ENCODE measurements around the gene MGAT4C.
"Not testable (repeated sequence)": the region's sequence is repeated elsewhere in the genome, so short reads cannot be mapped to it uniquely, and the experiment has no call there.

Gene MGAT4C

DNA sequence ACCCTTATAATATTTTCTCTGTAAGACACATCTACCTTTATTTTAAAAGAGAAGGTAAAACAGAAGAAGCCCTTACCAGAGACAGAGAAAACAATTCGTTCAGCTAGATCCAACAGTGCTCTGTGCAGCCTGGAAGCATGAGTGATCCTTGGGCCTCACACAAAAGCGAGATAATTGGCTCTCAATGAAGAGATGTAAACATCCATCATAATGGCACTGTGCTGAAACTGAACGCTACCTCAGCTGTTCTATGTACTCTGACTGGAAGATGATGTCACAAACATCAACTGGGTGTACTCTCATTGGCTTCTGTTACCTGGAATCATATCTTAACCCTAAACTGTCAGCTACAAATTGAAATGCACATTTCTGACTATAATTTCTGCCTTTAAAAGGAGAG is at the start of gene MGAT4C:
Gene MGAT4C, minus strand, starts transcription at position 229 of the 400 bp plus-strand sequence.
- TF ChIP-seq, protein P1, sequence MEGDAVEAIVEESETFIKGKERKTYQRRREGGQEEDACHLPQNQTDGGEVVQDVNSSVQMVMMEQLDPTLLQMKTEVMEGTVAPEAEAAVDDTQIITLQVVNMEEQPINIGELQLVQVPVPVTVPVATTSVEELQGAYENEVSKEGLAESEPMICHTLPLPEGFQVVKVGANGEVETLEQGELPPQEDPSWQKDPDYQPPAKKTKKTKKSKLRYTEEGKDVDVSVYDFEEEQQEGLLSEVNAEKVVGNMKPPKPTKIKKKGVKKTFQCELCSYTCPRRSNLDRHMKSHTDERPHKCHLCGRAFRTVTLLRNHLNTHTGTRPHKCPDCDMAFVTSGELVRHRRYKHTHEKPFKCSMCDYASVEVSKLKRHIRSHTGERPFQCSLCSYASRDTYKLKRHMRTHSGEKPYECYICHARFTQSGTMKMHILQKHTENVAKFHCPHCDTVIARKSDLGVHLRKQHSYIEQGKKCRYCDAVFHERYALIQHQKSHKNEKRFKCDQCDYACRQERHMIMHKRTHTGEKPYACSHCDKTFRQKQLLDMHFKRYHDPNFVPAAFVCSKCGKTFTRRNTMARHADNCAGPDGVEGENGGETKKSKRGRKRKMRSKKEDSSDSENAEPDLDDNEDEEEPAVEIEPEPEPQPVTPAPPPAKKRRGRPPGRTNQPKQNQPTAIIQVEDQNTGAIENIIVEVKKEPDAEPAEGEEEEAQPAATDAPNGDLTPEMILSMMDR (IDR thresholded peaks at IDR 0.05; ENCODE audit: insufficient read depth, low read depth, low read length, missing control alignments) = no peak
- peak; percentile 8 for DNase-seq (ENCODE audit: low read depth)
- no peak within 1 kb of the TSS for H3K4me3 ChIP-seq (ENCODE audit: low read length)

DNA sequence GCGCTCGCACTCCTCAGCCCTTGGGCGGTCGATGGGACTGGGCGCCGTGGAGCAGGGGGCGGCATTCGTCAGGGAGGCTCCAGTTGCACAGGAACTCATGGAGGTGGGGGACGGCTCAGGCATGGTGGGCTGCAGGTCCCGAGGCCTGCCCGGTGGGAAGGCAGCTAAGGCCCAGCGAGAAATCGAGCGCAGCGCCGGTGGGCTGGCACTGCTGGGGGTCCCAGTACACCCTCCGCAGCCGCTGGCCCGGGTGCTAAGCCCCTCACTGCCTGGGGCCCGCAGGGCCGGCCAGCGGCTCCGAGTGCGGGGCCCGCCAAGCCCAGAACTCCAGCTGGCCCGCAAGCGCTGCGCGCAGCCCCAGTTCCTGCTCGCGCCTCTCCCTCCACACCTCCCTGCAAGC is 40.2 kb upstream of the MGAT4C start:
- H3K4me3 ChIP-seq (ENCODE audit: low read length); DNase-seq (ENCODE audit: low read depth): not testable (repeated sequence)

DNA sequence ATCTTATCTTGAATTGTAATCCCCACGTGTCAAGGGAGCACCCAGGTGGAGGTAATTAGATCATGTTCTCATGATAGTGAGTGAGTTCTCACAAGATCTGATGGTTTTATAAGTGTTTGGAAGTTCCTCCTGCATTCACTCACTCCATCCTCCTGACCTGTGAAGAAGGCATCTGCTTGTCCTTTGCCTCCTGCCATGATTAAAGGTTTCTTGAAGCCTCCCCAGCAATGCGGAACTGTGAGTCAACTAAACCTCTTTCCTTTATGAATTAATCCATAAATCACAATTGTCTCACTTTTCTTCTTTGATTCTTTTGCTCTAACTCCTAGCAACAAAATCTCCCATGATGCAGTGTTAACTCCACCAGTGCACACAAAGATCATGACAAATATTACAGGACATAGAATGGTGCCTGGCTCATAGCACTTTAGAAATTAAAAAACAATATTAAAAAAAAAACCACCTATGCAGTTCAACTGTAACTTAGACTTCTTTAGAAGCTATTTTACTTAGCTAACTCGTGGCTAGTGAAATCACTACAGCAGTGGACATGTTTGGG is 37.6 kb upstream of the MGAT4C start:
- TF ChIP-seq, protein P1 (IDR thresholded peaks at IDR 0.05; ENCODE audit: insufficient read depth, low read depth, low read length, missing control alignments) = no peak
- H3K4me3 ChIP-seq (ENCODE audit: low read length) = no peak overlapping the region
- no peak for DNase-seq (ENCODE audit: low read depth)

GRCh38 chr12:86292480-86292879 is 36.3 kb upstream of the MGAT4C start:
- DNase-seq (ENCODE audit: low read depth) = no peak
- H3K4me3 ChIP-seq (ENCODE audit: low read length) = no peak overlapping the region
- TF ChIP-seq, protein P1 (IDR thresholded peaks at IDR 0.05; ENCODE audit: insufficient read depth, low read depth, low read length, missing control alignments) = no peak

DNA sequence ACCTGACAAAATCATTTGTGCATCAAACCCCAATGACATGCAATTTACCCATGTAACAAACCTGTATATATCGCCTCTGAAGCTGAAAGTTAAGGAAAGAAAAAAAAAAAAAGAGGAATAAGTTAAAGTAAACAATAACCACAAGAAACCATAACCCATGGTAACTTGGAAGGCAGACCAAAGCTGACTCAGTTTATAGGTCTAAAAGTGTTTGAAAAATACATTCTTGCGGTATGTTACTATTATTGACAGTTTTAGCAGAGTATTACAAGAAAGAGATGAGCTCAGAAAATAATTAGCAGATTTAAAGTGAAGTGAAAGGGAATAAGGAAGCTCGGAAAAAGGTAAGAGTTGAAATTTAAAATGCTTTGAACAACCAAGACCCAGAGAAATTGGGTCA is 34.4 kb upstream of the MGAT4C start:
- no peak overlapping the region for H3K4me3 ChIP-seq (ENCODE audit: low read length)
- no peak for DNase-seq (ENCODE audit: low read depth)
- TF ChIP-seq, protein P1 (IDR thresholded peaks at IDR 0.05; ENCODE audit: insufficient read depth, low read depth, low read length, missing control alignments) = no peak

DNA sequence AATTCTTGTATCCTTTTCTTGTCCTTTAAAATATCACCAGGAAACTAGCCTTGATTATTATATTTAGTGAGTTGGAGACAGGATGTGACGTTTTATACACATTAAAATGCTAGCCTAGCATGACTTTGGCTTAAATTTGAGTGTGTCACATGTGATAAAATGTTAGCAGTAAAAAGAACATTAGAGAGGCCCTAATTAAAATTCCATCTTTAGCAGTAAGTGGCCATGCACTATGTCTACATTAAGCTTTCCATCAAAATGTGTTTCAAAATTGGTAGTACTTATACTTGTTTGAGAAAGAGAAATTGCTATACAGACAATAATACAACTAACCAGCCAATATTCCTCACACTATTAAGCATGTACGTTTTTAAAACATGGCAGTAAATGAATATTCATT is 29.9 kb upstream of the MGAT4C start:
- TF ChIP-seq, protein P1 (IDR thresholded peaks at IDR 0.05; ENCODE audit: insufficient read depth, low read depth, low read length, missing control alignments) = no peak
- H3K4me3 ChIP-seq (ENCODE audit: low read length) = no peak overlapping the region
- DNase-seq (ENCODE audit: low read depth) = no peak

DNA sequence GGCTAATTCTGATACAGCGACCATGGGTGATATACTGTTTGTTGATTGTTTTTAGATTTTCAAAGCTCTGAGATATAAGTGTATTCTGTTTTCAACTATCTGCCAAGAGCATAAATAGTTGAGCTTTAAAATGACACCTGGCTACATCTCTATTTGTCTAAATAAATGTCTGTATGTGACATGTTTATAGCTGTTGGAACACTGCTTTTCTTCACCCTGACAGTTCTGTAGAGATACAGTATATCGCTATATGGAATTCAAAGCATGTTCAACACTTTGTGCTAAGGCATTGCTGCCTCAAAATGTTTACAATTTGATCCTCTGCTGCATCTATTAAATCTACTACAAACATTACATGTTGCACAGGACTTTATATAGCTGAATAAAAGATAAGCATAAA is 27.4 kb upstream of the MGAT4C start:
- TF ChIP-seq, protein P1 (IDR thresholded peaks at IDR 0.05; ENCODE audit: insufficient read depth, low read depth, low read length, missing control alignments) = no peak
- no peak for DNase-seq (ENCODE audit: low read depth)
- H3K4me3 ChIP-seq (ENCODE audit: low read length) = no peak overlapping the region
